Activated CD8-positive, alpha-beta T cell treated with anti-CD3 and anti-CD28 coated beads for 36 hours (primary cell): ENCODE measurements around the gene UNKL. TPM values are rescaled to one million over a fixed set of nuclear protein-coding genes. Genes with fewer than 3 reads are reported as not detected.

Experiments
- ATAC-seq: fragments of 200-7000 bp; cut with Tn5 transposase; one replicate; pipeline ENCODE4 v1.10.0; 2021; ENCODE audit warnings: mild to moderate bottlenecking, moderate library complexity
- CTCF ChIA-PET: fragments of 350-600 bp; sonication (Branson Sonifier 250); formaldehyde crosslinking; loops from one replicate; lab custom pipeline; 2021; ENCODE audit warnings: antibody characterized with exemption; lab: Charles Lee
- POLR2A ChIA-PET: fragments of 350-600 bp; sonication (Branson Sonifier 250); formaldehyde crosslinking; loops from one replicate; lab custom pipeline; 2021; ENCODE audit warnings: antibody characterized with exemption; lab: Charles Lee
- DNase-seq: peaks from one replicate; pipeline ENCODE4 v3.0.0-alpha.2; 2020
- H3K27ac Mint-ChIP-seq: one replicate; pipeline ENCODE4 v1.8.0; 2021; ENCODE audit warnings: mild to moderate bottlenecking, mixed read lengths
- H3K27me3 Mint-ChIP-seq: one replicate; pipeline ENCODE4 v1.8.0; 2021; ENCODE audit warnings: mixed read lengths
- H3K36me3 Mint-ChIP-seq: one replicate; pipeline ENCODE4 v1.8.0; 2021; ENCODE audit warnings: low read depth, mixed read lengths
- H3K4me1 Mint-ChIP-seq: one replicate; pipeline ENCODE4 v1.8.0; 2021; ENCODE audit warnings: low read depth, mixed read lengths
- H3K4me3 Mint-ChIP-seq: one replicate; pipeline ENCODE4 v1.8.0; 2021; ENCODE audit warnings: mild to moderate bottlenecking, moderate library complexity, mixed read lengths
- H3K9me3 Mint-ChIP-seq: one replicate; pipeline ENCODE4 v1.8.0; 2021; ENCODE audit warnings: mixed read lengths
- CTCF ChIP-seq: fragments of 200-600 bp; IDR thresholded peaks from one replicate; pipeline ENCODE4 v1.8.0; 2022; ENCODE audit warnings: antibody characterized with exemption, mild to moderate bottlenecking
- intact Hi-C: fragments of 100-400 bp; cut with micrococcal nuclease; formaldehyde crosslinking; loops from one replicate; pipeline ENCODE4 v1.10.0; 2022
- total RNA-seq, 2 experiments: library from RNA; stranded (reverse); gene quantifications; one replicate each; pipeline ENCODE4 v1.2.3, GENCODE V29; 2021

UNKL gene
- total RNA-seq, 2 experiments from 2014 or later, result 32.4 to 38.1 TPM

GRCh38 chr16:1383556-1383955 lies 30.9 kb downstream of the UNKL start:
- H3K36me3 Mint-ChIP-seq, result peaks cover 5% of the 10 kb centered on the region
- DNase-seq (no peak), ATAC-seq (no peak)
- H3K4me3 Mint-ChIP-seq, result no peak overlapping the region
- no peaks in the 10 kb centered on the region for H3K9me3 Mint-ChIP-seq
- ChIA-PET POLR2A (no interaction called here), CTCF (no interaction called here)
- TF ChIP-seq CTCF, result no peak
- no peak overlapping the region for H3K27ac Mint-ChIP-seq
- H3K27me3 Mint-ChIP-seq, result no peaks in the 10 kb centered on the region
- peaks cover 8% of the 10 kb centered on the region for H3K4me1 Mint-ChIP-seq
- intact Hi-C loops, result no loop called here

GRCh38 chr16:1381612-1382406 lies 32.7 kb downstream of the UNKL start:
- no peak for ATAC-seq
- H3K4me1 Mint-ChIP-seq, result peaks cover 13% of the 10 kb centered on the region
- CTCF ChIA-PET, result interaction anchor here (4.9 kb wide), 1 partner anchor 18 kb away, joined by 36 read pairs; no protein-coding TSS in a partner anchor
- H3K27ac Mint-ChIP-seq, result no peak overlapping the region
- POLR2A ChIA-PET, result interaction anchor here (0.6 kb wide), 1 partner anchor 40 kb away, joined by 3 read pairs; no protein-coding TSS in a partner anchor
- no peak overlapping the region for H3K4me3 Mint-ChIP-seq
- H3K36me3 Mint-ChIP-seq, result peaks cover 5% of the 10 kb centered on the region
- intact Hi-C loops, result no loop called here
- TF ChIP-seq CTCF, result no peak
- no peak for DNase-seq
- no peaks in the 10 kb centered on the region for H3K9me3 Mint-ChIP-seq
- no peaks in the 10 kb centered on the region for H3K27me3 Mint-ChIP-seq

- intact Hi-C loops, result no loop called here
- no peaks in the 10 kb centered on the region for H3K9me3 Mint-ChIP-seq
- H3K4me1 Mint-ChIP-seq, result peaks cover 13% of the 10 kb centered on the region
- H3K27me3 Mint-ChIP-seq, result no peaks in the 10 kb centered on the region
- H3K4me3 Mint-ChIP-seq, result peak overlapping the region; percentile 72
- TF ChIP-seq CTCF, result no peak
- POLR2A ChIA-PET, result interaction anchor here (0.6 to 1.7 kb wide), 7 partner anchors 10 to 230 kb away, joined by 3 to 7 read pairs (median 4); partner anchors contain the start of gene UNKL
- peak overlapping the region; percentile 55 for H3K27ac Mint-ChIP-seq
- no peak for DNase-seq
- H3K36me3 Mint-ChIP-seq, result peaks cover 7% of the 10 kb centered on the region
- CTCF ChIA-PET, result interaction anchor here (0.9 to 4.9 kb wide), 2 partner anchors 16 to 34 kb away, joined by 3 to 36 read pairs; partner anchors contain the start of gene UNKL
- ATAC-seq, result no peak
These were observed 34.3 kb downstream of the UNKL start for GRCh38 chr16:1380195-1380594.

GRCh38 chr16:1379304-1380076 lies 35.0 kb downstream of the UNKL start:
- Mint-ChIP-seq H3K4me1 (peaks cover 13% of the 10 kb centered on the region), H3K36me3 (peaks cover 7% of the 10 kb centered on the region), H3K9me3 (no peaks in the 10 kb centered on the region), H3K27ac (peak overlapping the region; percentile 55), H3K4me3 (peak overlapping the region; percentile 87), H3K27me3 (no peaks in the 10 kb centered on the region)
- no peak for TF ChIP-seq CTCF
- intact Hi-C loops, result no loop called here
- ChIA-PET POLR2A (interaction anchor here (0.6 to 2.2 kb wide), 15 partner anchors 10 to 231 kb away, joined by 3 to 17 read pairs (median 4); partner anchors contain the start of genes TELO2, UNKL and UQCC4), CTCF (interaction anchor here (0.9 to 4.9 kb wide), 2 partner anchors 16 to 35 kb away, joined by 3 to 36 read pairs; partner anchors contain the start of gene UNKL)
- peak; percentile 77 for DNase-seq
- peak; percentile 84 for ATAC-seq
